ENCODE data around the gene LHX3.

LHX3 gene

DNA sequence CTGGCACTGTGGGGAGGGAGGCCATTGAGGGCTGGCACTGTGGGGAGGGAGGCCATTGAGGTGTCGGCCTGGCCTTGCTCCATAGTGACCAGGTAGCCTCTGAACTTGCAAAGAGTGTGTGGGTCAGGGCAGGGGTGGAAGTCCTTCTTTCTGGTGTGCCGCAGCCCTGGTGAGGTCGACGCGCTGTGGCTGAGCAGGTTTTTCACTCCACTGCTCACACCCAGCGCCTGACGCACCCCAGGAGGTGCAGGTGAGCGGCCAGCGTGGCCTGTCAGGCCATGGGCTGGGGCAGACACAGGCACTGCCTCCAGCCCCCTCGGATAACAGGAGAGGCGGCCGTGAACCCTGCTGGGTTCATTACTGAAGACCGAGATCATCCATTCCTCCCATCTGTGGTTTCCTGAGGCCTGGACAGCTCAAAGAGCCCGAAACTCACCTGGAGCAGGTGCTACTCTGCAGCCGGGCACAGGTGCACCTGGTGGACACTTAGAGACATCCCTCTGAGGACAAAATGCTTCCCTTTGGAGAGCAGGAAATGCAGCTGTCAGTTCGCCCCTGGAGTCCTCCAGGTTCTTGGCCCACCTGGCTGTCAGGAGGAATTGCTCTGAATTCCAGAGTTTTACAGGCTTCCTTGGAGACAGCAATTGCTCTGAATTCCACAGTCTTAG lies 32.4 kb downstream of the LHX3 start (continued):
- TF ChIP-seq ZBTB44 (tag by site-specific recombination; IDR thresholded peaks at IDR 0.05) (no peak), GLIS2 (tag by site-specific recombination; IDR thresholded peaks at IDR 0.05) (no peak), ZNF280D (tag by site-specific recombination; IDR thresholded peaks at IDR 0.05) (no peak), ZBTB17 (tag by site-specific recombination; IDR thresholded peaks at IDR 0.05) (peak; percentile 37; the same call in 1 of the 2 replicates)

GRCh38 chr9:136171801-136172411 lies 33.0 kb downstream of the LHX3 start:
- TF ChIP-seq ZNF202 (tag by site-specific recombination; IDR thresholded peaks at IDR 0.05; ENCODE audit: borderline replicate concordance) (no peak), ZNF692 (tag by site-specific recombination; IDR thresholded peaks at IDR 0.05) (0 out of 2 replicates have a peak, but pooled peaks have one; percentile 29), ZNF133 (tag by site-specific recombination; IDR thresholded peaks at IDR 0.05) (no peak)
- H3K9me3 ChIP-seq (ENCODE audit: control insufficient read depth, insufficient read depth, low read depth, low read length), result no peaks in the 10 kb centered on the region
- H3K4me1 ChIP-seq (ENCODE audit: control insufficient read depth, insufficient read depth, low read length), result peaks cover 4% of the 10 kb centered on the region; the same call in 1 of the 2 replicates
- no peak overlapping the region for H3K4me3 ChIP-seq (ENCODE audit: low read depth, low read length)
- CTCF ChIA-PET, result interaction anchor here (0.6 to 4.4 kb wide), 13 partner anchors 13 to 191 kb away, joined by 3 to 39 read pairs (median 4); no protein-coding TSS in a partner anchor
- no peaks in the 10 kb centered on the region for H3K36me3 ChIP-seq (ENCODE audit: control insufficient read depth in 2 of 2, insufficient read depth in 1 of 2, low read length in 2 of 2)
- POLR2A ChIA-PET, result no interaction called here
- no peak overlapping the region for H3K27ac ChIP-seq (ENCODE audit: extremely low read depth, low read depth, low read length)

GRCh38 chr9:136171009-136171800 lies 33.7 kb downstream of the LHX3 start:
- ChIA-PET CTCF (interaction anchor here (0.5 to 4.4 kb wide), 27 partner anchors 7 to 1924 kb away, joined by 3 to 39 read pairs (median 4); no protein-coding TSS in a partner anchor), POLR2A (no interaction called here)
- Histone ChIP-seq H3K36me3 (ENCODE audit: control insufficient read depth in 2 of 2, insufficient read depth in 1 of 2, low read length in 2 of 2) (no peaks in the 10 kb centered on the region), H3K4me3 (ENCODE audit: low read depth, low read length) (no peak overlapping the region), H3K4me1 (ENCODE audit: control insufficient read depth, insufficient read depth, low read length) (peaks cover 4% of the 10 kb centered on the region; the same call in 1 of the 2 replicates), H3K9me3 (ENCODE audit: control insufficient read depth, insufficient read depth, low read depth, low read length) (no peaks in the 10 kb centered on the region), H3K27ac (ENCODE audit: extremely low read depth, low read depth, low read length) (no peak overlapping the region)
- TF ChIP-seq ZNF645 (tag by site-specific recombination; IDR thresholded peaks at IDR 0.05) (no peak), ZNF112 (tag by site-specific recombination; IDR thresholded peaks at IDR 0.05) (no peak), KLF9 (tag by site-specific recombination; IDR thresholded peaks at IDR 0.05; ENCODE audit: low read depth) (no peak), ZBTB7A (tag by site-specific recombination; IDR thresholded peaks at IDR 0.05; ENCODE audit: low read depth) (no peak), ZBTB20 (tag by site-specific recombination; IDR thresholded peaks at IDR 0.05) (no peak; the same call in 1 of the 2 replicates), ZBTB8A (tag by site-specific recombination; IDR thresholded peaks at IDR 0.05) (peak; percentile 65), INSM2 (tag by site-specific recombination; IDR thresholded peaks at IDR 0.05) (no peak), ZNF623 (tag by site-specific recombination; IDR thresholded peaks at IDR 0.05) (peak; percentile 94), ZNF658 (tag by site-specific recombination; IDR thresholded peaks at IDR 0.05) (no peak), ZNF596 (tag by site-specific recombination; IDR thresholded peaks at IDR 0.05) (no peak)
- TF ChIP-seq, protein P1, sequence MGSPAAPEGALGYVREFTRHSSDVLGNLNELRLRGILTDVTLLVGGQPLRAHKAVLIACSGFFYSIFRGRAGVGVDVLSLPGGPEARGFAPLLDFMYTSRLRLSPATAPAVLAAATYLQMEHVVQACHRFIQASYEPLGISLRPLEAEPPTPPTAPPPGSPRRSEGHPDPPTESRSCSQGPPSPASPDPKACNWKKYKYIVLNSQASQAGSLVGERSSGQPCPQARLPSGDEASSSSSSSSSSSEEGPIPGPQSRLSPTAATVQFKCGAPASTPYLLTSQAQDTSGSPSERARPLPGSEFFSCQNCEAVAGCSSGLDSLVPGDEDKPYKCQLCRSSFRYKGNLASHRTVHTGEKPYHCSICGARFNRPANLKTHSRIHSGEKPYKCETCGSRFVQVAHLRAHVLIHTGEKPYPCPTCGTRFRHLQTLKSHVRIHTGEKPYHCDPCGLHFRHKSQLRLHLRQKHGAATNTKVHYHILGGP (tag by site-specific recombination; IDR thresholded peaks at IDR 0.05), result no peak
